GM12865 (cell line): ENCODE measurements around the gene NARF.
A peak's percentile ranks its signal among the peaks of the same experiment; 100 is the strongest.

Experiments
- DNase-seq: peaks from one replicate; pipeline ENCODE4 v3.0.0; 2010; ENCODE audit warnings: low read depth
- H3K4me3 ChIP-seq: 2 replicates; pipeline ENCODE4 v1.5.1; 2011; ENCODE audit warnings: mild to moderate bottlenecking, low read depth, low read length, control low read depth
- CTCF ChIP-seq: IDR thresholded peaks from 2 replicates; pipeline ENCODE4 v1.5.1; 2011; ENCODE audit warnings: low read length, control low read depth, low read depth, inconsistent platforms; ENCODE audit not compliant: insufficient read depth; ENCODE audit errors: missing control alignments

Gene NARF

GRCh38 chr17:82414548-82415281 is 43.8 kb upstream of the NARF start:
- DNase-seq: peak; percentile 61
- TF ChIP-seq CTCF: peak; percentile 35
- H3K4me3 ChIP-seq: no peak overlapping the region

- TF ChIP-seq CTCF: no peak
- DNase-seq: no peak
- H3K4me3 ChIP-seq: no peak overlapping the region
Measured at GRCh38 chr17:82415336-82415735, 43.2 kb upstream of the NARF start.

GRCh38 chr17:82415786-82416185 is 42.8 kb upstream of the NARF start:
- no peak overlapping the region for H3K4me3 ChIP-seq
- TF ChIP-seq CTCF: no peak
- DNase-seq: no peak

- H3K4me3 ChIP-seq: no peak overlapping the region
- no peak for DNase-seq
- no peak for TF ChIP-seq CTCF
Measured at GRCh38 chr17:82416264-82416663, 42.3 kb upstream of the NARF start.

- no peak for DNase-seq
- H3K4me3 ChIP-seq: no peak overlapping the region
- TF ChIP-seq CTCF: peak; percentile 4
Measured at GRCh38 chr17:82416771-82417170, 41.8 kb upstream of the NARF start.

GRCh38 chr17:82418001-82418986 is 40.2 kb upstream of the NARF start, which contains the start of the genes HEXD and OGFOD3:
HEXD (plus strand) TSS chr17:82418347; CDS start chr17:82419800, 1,453 bp downstream.
OGFOD3 (minus strand) TSS chr17:82418586; CDS start chr17:82418485, 101 bp downstream.
- peak; percentile 92 for DNase-seq
- H3K4me3 ChIP-seq: peak within 1 kb of the TSS; percentile 63
- TF ChIP-seq CTCF: no peak
